PC-9 (cell line): ENCODE measurements around the gene POLRMT. TPM values are rescaled to one million over a fixed set of nuclear protein-coding genes. Genes with fewer than 3 reads are reported as not detected.

Source experiments
- BruUV-seq: library from RNA; stranded (reverse); fragments of 400-500 nt; replicated peaks from 2 replicates; lab custom pipeline; 2021; lab: Mats Ljungman, UMichigan
- CTCF ChIA-PET: fragments of 300-600 bp; sonication (Branson Sonifier 250); formaldehyde crosslinking; loops from one replicate; lab custom pipeline; 2022; ENCODE audit warnings: antibody characterized with exemption; lab: Charles Lee
- POLR2A ChIA-PET: fragments of 300-600 bp; sonication (Branson Sonifier 250); formaldehyde crosslinking; loops from one replicate; lab custom pipeline; 2022; ENCODE audit warnings: antibody characterized with exemption; ENCODE audit not compliant: unreplicated experiment; lab: Charles Lee
- DNase-seq, 2 experiments: peaks; one replicate each; pipeline versions ENCODE4 v3.0.0 to v3.0.0-alpha.2; 2015 to 2022; ENCODE audit warnings: mixed read lengths in 1 of 2
- H2AFZ ChIP-seq: fragments of 200-600 bp; sonication (generic); 2 replicates; pipeline ENCODE4 v1.8.1; 2017; ENCODE audit warnings: antibody characterized with exemption
- H3F3A ChIP-seq: fragments of 200-600 bp; sonication (generic); 2 replicates; pipeline ENCODE4 v1.8.1; 2017; ENCODE audit warnings: antibody characterized with exemption, mild to moderate bottlenecking, low read depth; ENCODE audit not compliant: insufficient read depth
- H3K27ac ChIP-seq: fragments of 200-600 bp; sonication (generic); 2 replicates; pipeline ENCODE4 v1.6.1; 2016; ENCODE audit warnings: mixed run types
- H3K27me3 ChIP-seq: fragments of 200-600 bp; sonication (generic); 2 replicates; pipeline ENCODE4 v1.6.1; 2016; ENCODE audit warnings: low read depth, mixed run types; ENCODE audit not compliant: insufficient read depth
- H3K36me3 ChIP-seq: fragments of 200-600 bp; sonication (generic); 2 replicates; pipeline ENCODE4 v1.6.1; 2016; ENCODE audit warnings: low read depth, mixed run types
- H3K4me1 ChIP-seq: fragments of 200-600 bp; sonication (generic); replicated peaks from 2 replicates; pipeline ENCODE4 v1.6.1; 2016; ENCODE audit warnings: mixed run types; ENCODE audit not compliant: insufficient read depth
- H3K4me2 ChIP-seq: fragments of 200-600 bp; sonication (generic); 2 replicates; pipeline ENCODE4 v1.6.1; 2017; ENCODE audit warnings: mixed run types
- H3K4me3 ChIP-seq: fragments of 200-600 bp; sonication (generic); 2 replicates; pipeline ENCODE4 v1.6.1; 2016; ENCODE audit warnings: mixed run types
- H3K79me2 ChIP-seq: fragments of 200-600 bp; sonication (generic); 2 replicates; pipeline ENCODE4 v1.6.1; 2017; ENCODE audit warnings: low read depth, mixed run types
- H3K9me2 ChIP-seq: fragments of 200-600 bp; sonication (generic); 2 replicates; pipeline ENCODE4 v1.8.1; 2017; ENCODE audit warnings: mild to moderate bottlenecking; ENCODE audit not compliant: insufficient read depth
- H3K9me3 ChIP-seq: fragments of 200-600 bp; sonication (generic); 2 replicates; pipeline ENCODE4 v1.8.1; 2016; ENCODE audit warnings: low read depth; ENCODE audit not compliant: insufficient read depth
- H4K20me1 ChIP-seq: fragments of 200-600 bp; sonication (generic); 2 replicates; pipeline ENCODE4 v1.8.1; 2017; ENCODE audit not compliant: insufficient read depth
- CTCF ChIP-seq: fragments of 200-600 bp; sonication (generic); conservative IDR thresholded peaks from 2 replicates; pipeline ENCODE4 v1.6.1; 2017; ENCODE audit warnings: mixed run types, antibody characterized with exemption, mild to moderate bottlenecking, moderate library complexity
- EZH2 ChIP-seq: fragments of 200-600 bp; sonication (generic); IDR thresholded peaks from 2 replicates; pipeline ENCODE4 v1.8.0; 2017; ENCODE audit warnings: antibody characterized with exemption, low read depth
- intact Hi-C: fragments of 100-400 bp; cut with micrococcal nuclease; formaldehyde crosslinking; loops from one replicate; pipeline ENCODE4 v1.10.0; 2022; ENCODE audit not compliant: unreplicated experiment
- total RNA-seq: library from RNA; stranded (reverse); gene quantifications from 2 replicates; pipeline ENCODE4 v1.2.3, GENCODE V29; 2021

The POLRMT gene
- total RNA-seq, 1 experiment from 2014 or later: 46.4 TPM

- Histone ChIP-seq H3K9me3 (no peaks in the 10 kb centered on the region), H3K4me3 (no peak overlapping the region), H3K9me2 (no peaks in the 10 kb centered on the region), H3K27ac (no peak overlapping the region), H3K27me3 (no peaks in the 10 kb centered on the region), H3K79me2 (no peaks in the 10 kb centered on the region), H3F3A (peaks cover 6% of the 10 kb centered on the region; the same call in 1 of the 2 replicates), H3K4me1 (peaks cover 10% of the 10 kb centered on the region), H3K36me3 (no peaks in the 10 kb centered on the region), H3K4me2 (no peak overlapping the region), H4K20me1 (no peaks in the 10 kb centered on the region), H2AFZ (no peak overlapping the region)
- no TSS peak for BruUV-seq
- DNase-seq: no peak
- intact Hi-C loops: no loop called here
- ChIA-PET POLR2A (interaction anchor here (0.6 kb wide), 1 partner anchor 110 kb away, joined by 8 read pairs; no protein-coding TSS in a partner anchor), CTCF (no interaction called here)
- TF ChIP-seq CTCF (no peak), EZH2 (no peak)
These were observed 8.4 kb upstream of the POLRMT start for GRCh38 chr19:641702-642101.

- H2AFZ ChIP-seq: no peak overlapping the region
- ChIA-PET POLR2A (no interaction called here), CTCF (no interaction called here)
- TF ChIP-seq EZH2 (no peak), CTCF (no peak)
- H3K36me3 ChIP-seq: no peaks in the 10 kb centered on the region
- H4K20me1 ChIP-seq: no peaks in the 10 kb centered on the region
- no peak overlapping the region for H3K4me3 ChIP-seq
- H3K4me2 ChIP-seq: no peak overlapping the region
- no peaks in the 10 kb centered on the region for H3K9me2 ChIP-seq
- no peaks in the 10 kb centered on the region for H3K27me3 ChIP-seq
- intact Hi-C loops: no loop called here
- no peak overlapping the region for H3K27ac ChIP-seq
- DNase-seq: no peak
- H3F3A ChIP-seq: no peaks in the 10 kb centered on the region; the same call in 1 of the 2 replicates
- no peaks in the 10 kb centered on the region for H3K9me3 ChIP-seq
- H3K4me1 ChIP-seq: peaks cover 10% of the 10 kb centered on the region
- no peaks in the 10 kb centered on the region for H3K79me2 ChIP-seq
- BruUV-seq: no TSS peak
These were observed 7.4 kb upstream of the POLRMT start for GRCh38 chr19:640606-641189.

- CTCF ChIA-PET: no interaction called here
- POLR2A ChIA-PET: no interaction called here
- peak overlapping the region; percentile 68 for H3K4me2 ChIP-seq
These were observed 6.8 kb upstream of the POLRMT start for GRCh38 chr19:640161-640558.

More at GRCh38 chr19:640161-640558, 6.8 kb upstream of the POLRMT start:
- H3K27me3 ChIP-seq: no peaks in the 10 kb centered on the region
- no peaks in the 10 kb centered on the region for H3K79me2 ChIP-seq
- no peaks in the 10 kb centered on the region for H3K9me2 ChIP-seq
- no peaks in the 10 kb centered on the region for H3K9me3 ChIP-seq
- H3K27ac ChIP-seq: no peak overlapping the region
- no peak overlapping the region for H2AFZ ChIP-seq
- peak overlapping the region; percentile 42; the same call in 1 of the 2 replicates for H3K4me3 ChIP-seq
- intact Hi-C loops: no loop called here
- no peaks in the 10 kb centered on the region; the same call in 1 of the 2 replicates for H3F3A ChIP-seq
- no TSS peak for BruUV-seq
- H3K4me1 ChIP-seq: peaks cover 10% of the 10 kb centered on the region
- no peak for DNase-seq
- no peak for TF ChIP-seq CTCF
- TF ChIP-seq EZH2: no peak
- H4K20me1 ChIP-seq: no peaks in the 10 kb centered on the region
- H3K36me3 ChIP-seq: no peaks in the 10 kb centered on the region
